Pulmonary artery endothelial cell (primary cell): ENCODE data around the gene ATL3. TPM values are rescaled to one million over a fixed set of nuclear protein-coding genes. Genes with fewer than 3 reads are reported as not detected.
"Not testable (repeated sequence)": the region's sequence is repeated elsewhere in the genome, so short reads cannot be mapped to it uniquely, and the experiment has no call there.

Experiments
- DNase-seq: peaks from one replicate; pipeline ENCODE4 v3.0.0-alpha.2; 2011; ENCODE audit warnings: low read depth, low spot score
- total RNA-seq: library from RNA; depleted of rRNA; stranded (reverse); fragments of >200 nt; gene quantifications from 2 replicates; pipeline ENCODE4 v1.2.3, GENCODE V29; 2014

Gene ATL3
- total RNA-seq: 107 and 123 TPM in 2 replicates

GRCh38 chr11:63671322-63672155 lies at the start of gene ATL3:
ATL3 (minus strand) TSS chr11:63671376; CDS start chr11:63671335, 41 bp downstream.
- DNase-seq: peak; percentile 89

GRCh38 chr11:63720611-63721010 lies 49.4 kb upstream of the ATL3 start:
- DNase-seq: no peak

GRCh38 chr11:63719987-63720386 lies 48.8 kb upstream of the ATL3 start:
- DNase-seq: no peak

GRCh38 chr11:63719001-63719400 lies 47.8 kb upstream of the ATL3 start:
- DNase-seq: no peak

- DNase-seq: no peak
These were observed 44.9 kb upstream of the ATL3 start for GRCh38 chr11:63716046-63716445.

GRCh38 chr11:63713766-63714165 lies 42.6 kb upstream of the ATL3 start:
- DNase-seq: no peak

GRCh38 chr11:63711838-63712237 lies 40.7 kb upstream of the ATL3 start:
- DNase-seq: no peak

GRCh38 chr11:63710476-63711217 lies 39.5 kb upstream of the ATL3 start:
- DNase-seq: no peak

- DNase-seq: no peak
These were observed 38.2 kb upstream of the ATL3 start for GRCh38 chr11:63709336-63709884.

- DNase-seq: no peak
These were observed 37.6 kb upstream of the ATL3 start for GRCh38 chr11:63708764-63709163.

- no peak for DNase-seq
These were observed 34.4 kb upstream of the ATL3 start for GRCh38 chr11:63705526-63705925.

- DNase-seq: no peak
These were observed 28.7 kb upstream of the ATL3 start for GRCh38 chr11:63699896-63700295.

GRCh38 chr11:63698976-63699733 lies 28.0 kb upstream of the ATL3 start:
- no peak for DNase-seq

GRCh38 chr11:63694596-63694995 lies 23.4 kb upstream of the ATL3 start:
- DNase-seq: no peak

GRCh38 chr11:63687845-63688244 lies 16.7 kb upstream of the ATL3 start:
- DNase-seq: no peak

GRCh38 chr11:63686926-63687325 lies 15.8 kb upstream of the ATL3 start:
- no peak for DNase-seq

GRCh38 chr11:63685158-63685721 lies 14.1 kb upstream of the ATL3 start:
- not testable (repeated sequence) for DNase-seq

- no peak for DNase-seq
These were observed 12.2 kb upstream of the ATL3 start for GRCh38 chr11:63683133-63683991.

- DNase-seq: no peak
These were observed 11.2 kb upstream of the ATL3 start for GRCh38 chr11:63682066-63683021.
